HCT116 (cell line): Measurements from ENCODE around the gene POLR2H. TPM values are rescaled to one million over a fixed set of nuclear protein-coding genes. Genes with fewer than 3 reads are reported as not detected.

ENCODE experiments used
- ATAC-seq: fragments of 200-7000 bp; cut with Tn5 transposase; 2 replicates; pipeline ENCODE4 v1.9.1; 2020; ENCODE audit warnings: mild to moderate bottlenecking, moderate library complexity
- BruUV-seq: library from RNA; stranded (reverse); fragments of 400-500 nt; replicated peaks from 2 replicates; lab custom pipeline; 2021; lab: Mats Ljungman, UMichigan
- CTCF ChIA-PET: fragments of 300-600 bp; sonication (Branson Sonifier 250); formaldehyde crosslinking; loops from one replicate; lab custom pipeline; 2021; ENCODE audit warnings: antibody characterized with exemption; lab: Charles Lee
- POLR2A ChIA-PET: fragments of 300-600, 350-600 bp; sonication (Branson Sonifier 250); formaldehyde crosslinking; loops from one replicate; lab custom pipeline; 2021; ENCODE audit warnings: antibody characterized with exemption; lab: Charles Lee
- RAD21 ChIA-PET, 2 experiments: fragments of 300-600 bp; sonication (Branson Sonifier 250); formaldehyde crosslinking; loops; one replicate each; lab custom pipeline; 2023; ENCODE audit warnings: low total read pairs in 2 of 2; ENCODE audit not compliant: uncharacterized antibody in 2 of 2, unreplicated experiment in 2 of 2, low non-redundant PET in 1 of 2; lab: Charles Lee
- DNase-seq: peaks from one replicate; pipeline ENCODE4 v3.0.0-alpha.2; 2010; ENCODE audit warnings: low read depth, low spot score
- H2AFZ ChIP-seq: fragments of 200-600 bp; shearing (Covaris generic), sonication (generic); 2 replicates; pipeline ENCODE4 v1.6.1; 2017; ENCODE audit warnings: low read depth, mixed run types, mixed read lengths, antibody characterized with exemption, low read length; ENCODE audit not compliant: poor library complexity, severe bottlenecking
- H3K27ac ChIP-seq: 2 replicates; pipeline ENCODE4 v1.5.1; 2012; ENCODE audit warnings: low read depth, low read length
- H3K27me3 ChIP-seq: fragments of 200-600 bp; sonication (generic); 2 replicates; pipeline ENCODE4 v1.6.1; 2016; ENCODE audit warnings: mixed run types, low read length, mixed read lengths; ENCODE audit not compliant: insufficient read depth
- H3K36me3 ChIP-seq, 2 experiments: fragments of 200-500 bp in 1 of 2; fragments of 200-600 bp in 1 of 2; sonication (Bioruptor generic) in 1 of 2; sonication (generic) in 1 of 2; 2 replicates each; pipeline versions ENCODE4 v1.5.1 to v1.6.1; 2014 to 2016; ENCODE audit warnings: low read length in 2 of 2, inconsistent platforms in 1 of 2, mixed read lengths in 1 of 2, mixed run types in 1 of 2; ENCODE audit not compliant: insufficient read depth in 2 of 2, control insufficient read depth in 1 of 2
- H3K4me1 ChIP-seq, 2 experiments: fragments of 200-600 bp in 1 of 2; sonication (generic) in 1 of 2; 2 replicates each; pipeline versions ENCODE4 v1.5.1 to v1.6.1; 2012 to 2017; ENCODE audit warnings: low read length in 2 of 2, inconsistent platforms in 1 of 2, mild to moderate bottlenecking in 1 of 2, mixed read lengths in 1 of 2, mixed run types in 1 of 2, moderate library complexity in 1 of 2; ENCODE audit not compliant: insufficient read depth in 2 of 2, control insufficient read depth in 1 of 2
- H3K4me2 ChIP-seq: fragments of 200-600 bp; sonication (generic); 2 replicates; pipeline ENCODE4 v1.6.1; 2017; ENCODE audit warnings: mixed run types, low read length, mixed read lengths
- H3K4me3 ChIP-seq, 2 experiments: fragments of 200-600 bp in 1 of 2; sonication (generic) in 1 of 2; replicated peaks in 1 of 2; 2 replicates each; pipeline ENCODE4 v1.5.1; 2011 to 2016; ENCODE audit warnings: low read length in 2 of 2, control low read depth in 1 of 2, low read depth in 1 of 2, mild to moderate bottlenecking in 1 of 2, mixed read lengths in 1 of 2, mixed run types in 1 of 2
- H3K79me2 ChIP-seq: fragments of 200-600 bp; sonication (generic); 2 replicates; pipeline ENCODE4 v1.6.1; 2017; ENCODE audit warnings: mild to moderate bottlenecking, mixed run types, low read length, moderate library complexity, mixed read lengths; ENCODE audit not compliant: insufficient read depth
- H3K9ac ChIP-seq: fragments of 200-600 bp; sonication (generic); 2 replicates; pipeline ENCODE4 v1.6.1; 2016; ENCODE audit warnings: low read length, mixed read lengths
- H3K9me2 ChIP-seq: fragments of 200-600 bp; sonication (generic), shearing (Covaris generic); 2 replicates; pipeline ENCODE4 v1.6.1; 2017; ENCODE audit warnings: mixed run types, mild to moderate bottlenecking, moderate library complexity; ENCODE audit not compliant: insufficient read depth
- H3K9me3 ChIP-seq, 2 experiments: fragments of 200-500 bp in 1 of 2; fragments of 200-600 bp in 1 of 2; sonication (Bioruptor generic) in 1 of 2; sonication (generic) in 1 of 2; 2 replicates each; pipeline ENCODE4 v1.6.1; 2014 to 2017; ENCODE audit warnings: low read length in 2 of 2, mixed read lengths in 2 of 2, inconsistent platforms in 1 of 2, low read depth in 1 of 2, mild to moderate bottlenecking in 1 of 2, mixed run types in 1 of 2, moderate library complexity in 1 of 2; ENCODE audit not compliant: control insufficient read depth in 1 of 2, insufficient read depth in 1 of 2
- H4K20me1 ChIP-seq: fragments of 200-600 bp; sonication (generic), shearing (Covaris generic); 2 replicates; pipeline ENCODE4 v1.6.1; 2017; ENCODE audit warnings: mixed run types, mild to moderate bottlenecking, moderate library complexity; ENCODE audit not compliant: insufficient read depth
- CBX3 ChIP-seq: IDR thresholded peaks from 2 replicates; pipeline ENCODE4 v1.6.1; 2012; ENCODE audit warnings: low read depth
- CEBPB ChIP-seq: IDR thresholded peaks from 2 replicates; pipeline ENCODE4 v1.6.1; 2012; ENCODE audit warnings: low read depth
- ELF1 ChIP-seq: IDR thresholded peaks from 2 replicates; pipeline ENCODE4 v1.6.1; 2012; ENCODE audit warnings: low read depth, borderline replicate concordance
- EZH2phosphoT487 ChIP-seq: fragments of 200-600 bp; IDR thresholded peaks from 2 replicates; pipeline ENCODE4 v1.6.1; 2018; ENCODE audit warnings: antibody characterized with exemption, borderline replicate concordance
- FOSL1 ChIP-seq: IDR thresholded peaks from 2 replicates; pipeline ENCODE4 v1.6.1; 2012; ENCODE audit warnings: low read depth
- POLR2A ChIP-seq: IDR thresholded peaks from 2 replicates; pipeline ENCODE4 v1.7.0; 2011; ENCODE audit warnings: borderline replicate concordance; ENCODE audit not compliant: insufficient read depth, insufficient read length; ENCODE audit errors: extremely low read depth
- RAD21 ChIP-seq: IDR thresholded peaks from 2 replicates; pipeline ENCODE4 v1.6.1; 2012; ENCODE audit warnings: low read depth, mild to moderate bottlenecking
- SIN3A ChIP-seq: IDR thresholded peaks from 2 replicates; pipeline ENCODE4 v1.6.1; 2012; ENCODE audit warnings: low read depth
- SP1 ChIP-seq: IDR thresholded peaks from 2 replicates; pipeline ENCODE4 v1.6.1; 2012; ENCODE audit warnings: low read depth
- SRF ChIP-seq: IDR thresholded peaks from 2 replicates; pipeline ENCODE4 v1.6.1; 2012; ENCODE audit warnings: low read depth
- TCF7L2 ChIP-seq: IDR thresholded peaks from 2 replicates; pipeline ENCODE4 v1.7.0; 2011; ENCODE audit warnings: borderline replicate concordance, inconsistent platforms; ENCODE audit not compliant: insufficient read depth, insufficient read length; ENCODE audit errors: extremely low read depth
- YY1 ChIP-seq: IDR thresholded peaks from 2 replicates; pipeline ENCODE4 v1.6.1; 2011; ENCODE audit warnings: low read length, low read depth, moderate library complexity, mild to moderate bottlenecking; ENCODE audit not compliant: insufficient replicate concordance; ENCODE audit errors: extremely low read depth
- ZFX ChIP-seq: fragments of 450-650 bp; IDR thresholded peaks from 2 replicates; pipeline ENCODE4 v1.6.1; 2017
- ZNF274 ChIP-seq: fragments of 200-500 bp; sonication (Bioruptor generic); IDR thresholded peaks from 2 replicates; pipeline ENCODE4 v1.6.1; 2014; ENCODE audit warnings: mild to moderate bottlenecking, low read depth, low read length, inconsistent platforms
- intact Hi-C: fragments of 100-400 bp; cut with micrococcal nuclease; formaldehyde crosslinking; loops from 2 replicates; pipeline ENCODE4 v1.10.0; 2022
- total RNA-seq: library from RNA; stranded (reverse); gene quantifications from one replicate; pipeline ENCODE4 v1.2.1, GENCODE V29; 2021; ENCODE audit not compliant: unreplicated experiment
- TF ChIP-seq, protein P1 (sequence below): IDR thresholded peaks from 2 replicates; pipeline ENCODE4 v1.6.1; 2012
- TF ChIP-seq, protein P2 (sequence below), 3 experiments: fragments of 200-600 bp in 1 of 3; sonication (generic) in 1 of 3; IDR thresholded peaks in 2 of 3; conservative IDR thresholded peaks in 1 of 3; 2 replicates each; pipeline ENCODE4 v1.5.1; 2012 to 2017; ENCODE audit warnings: low read depth in 2 of 3, low read length in 2 of 3, antibody characterized with exemption in 1 of 3, borderline replicate concordance in 1 of 3, control low read depth in 1 of 3, mild to moderate bottlenecking in 1 of 3, mixed read lengths in 1 of 3, mixed run types in 1 of 3, moderate library complexity in 1 of 3; ENCODE audit not compliant: insufficient read depth in 1 of 3
- TF ChIP-seq, protein P3 (sequence below): IDR thresholded peaks from 2 replicates; pipeline ENCODE4 v1.6.1; 2011; ENCODE audit warnings: mild to moderate bottlenecking, low read length, moderate library complexity; ENCODE audit not compliant: insufficient replicate concordance; ENCODE audit errors: extremely low read depth
- TF ChIP-seq, protein P4 (sequence below): IDR thresholded peaks from 2 replicates; pipeline ENCODE4 v1.6.1; 2012

Gene POLR2H
- total RNA-seq, 1 experiment from 2014 or later, result 156 TPM

DNA sequence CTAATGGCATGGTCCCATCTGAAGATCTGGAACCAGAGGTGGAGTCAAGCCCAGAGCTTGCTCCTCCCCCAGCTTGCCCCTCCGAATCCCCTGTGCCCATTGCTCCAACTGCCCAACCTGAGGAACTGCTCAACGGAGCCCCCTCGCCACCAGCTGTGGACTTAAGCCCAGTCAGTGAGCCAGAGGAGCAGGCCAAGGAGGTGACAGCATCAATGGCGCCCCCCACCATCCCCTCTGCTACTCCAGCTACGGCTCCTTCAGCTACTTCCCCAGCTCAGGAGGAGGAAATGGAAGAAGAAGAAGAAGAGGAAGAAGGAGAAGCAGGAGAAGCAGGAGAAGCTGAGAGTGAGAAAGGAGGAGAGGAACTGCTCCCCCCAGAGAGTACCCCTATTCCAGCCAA, 39.8 kb upstream of the POLR2H start:
- H3K4me1 ChIP-seq, result peaks cover 36 to 42% of the 10 kb centered on the region in 2 experiments
- BruUV-seq, result no TSS peak
- ChIA-PET CTCF (no interaction called here), POLR2A (no interaction called here), RAD21 (no interaction called here)
- H3K79me2 ChIP-seq, result peaks cover 99% of the 10 kb centered on the region
- H3K4me3 ChIP-seq, result no peak overlapping the region
- no peaks in the 10 kb centered on the region for H3K9me2 ChIP-seq
- H3K27ac ChIP-seq, result peak overlapping the region; percentile 22; the same call in 1 of the 2 replicates
- H3K27me3 ChIP-seq, result no peaks in the 10 kb centered on the region
- H3K9me3 ChIP-seq, result no peaks in the 10 kb centered on the region
- no peak for TF ChIP-seq TCF7L2
- no peak for TF ChIP-seq EZH2phosphoT487
- no peak for TF ChIP-seq FOSL1
- TF ChIP-seq ELF1, result no peak
- TF ChIP-seq SIN3A, result no peak
- TF ChIP-seq CBX3, result no peak
- TF ChIP-seq, protein P1, sequence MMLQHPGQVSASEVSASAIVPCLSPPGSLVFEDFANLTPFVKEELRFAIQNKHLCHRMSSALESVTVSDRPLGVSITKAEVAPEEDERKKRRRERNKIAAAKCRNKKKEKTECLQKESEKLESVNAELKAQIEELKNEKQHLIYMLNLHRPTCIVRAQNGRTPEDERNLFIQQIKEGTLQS, result no peak
- no peak for TF ChIP-seq RAD21
- TF ChIP-seq, protein P2, sequence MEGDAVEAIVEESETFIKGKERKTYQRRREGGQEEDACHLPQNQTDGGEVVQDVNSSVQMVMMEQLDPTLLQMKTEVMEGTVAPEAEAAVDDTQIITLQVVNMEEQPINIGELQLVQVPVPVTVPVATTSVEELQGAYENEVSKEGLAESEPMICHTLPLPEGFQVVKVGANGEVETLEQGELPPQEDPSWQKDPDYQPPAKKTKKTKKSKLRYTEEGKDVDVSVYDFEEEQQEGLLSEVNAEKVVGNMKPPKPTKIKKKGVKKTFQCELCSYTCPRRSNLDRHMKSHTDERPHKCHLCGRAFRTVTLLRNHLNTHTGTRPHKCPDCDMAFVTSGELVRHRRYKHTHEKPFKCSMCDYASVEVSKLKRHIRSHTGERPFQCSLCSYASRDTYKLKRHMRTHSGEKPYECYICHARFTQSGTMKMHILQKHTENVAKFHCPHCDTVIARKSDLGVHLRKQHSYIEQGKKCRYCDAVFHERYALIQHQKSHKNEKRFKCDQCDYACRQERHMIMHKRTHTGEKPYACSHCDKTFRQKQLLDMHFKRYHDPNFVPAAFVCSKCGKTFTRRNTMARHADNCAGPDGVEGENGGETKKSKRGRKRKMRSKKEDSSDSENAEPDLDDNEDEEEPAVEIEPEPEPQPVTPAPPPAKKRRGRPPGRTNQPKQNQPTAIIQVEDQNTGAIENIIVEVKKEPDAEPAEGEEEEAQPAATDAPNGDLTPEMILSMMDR (IDR thresholded peaks at IDR 0.05 in 2 of 3, conservative IDR thresholded peaks at IDR 0.05 in 1 of 3; ENCODE audit: borderline replicate concordance in 1 of 3, insufficient read depth in 1 of 3, low read depth in 2 of 3, low read length in 2 of 3), result no peak
- TF ChIP-seq CEBPB, result no peak
- no peak for TF ChIP-seq SRF
- TF ChIP-seq ZNF274, result no peak
- no peak for TF ChIP-seq YY1
- TF ChIP-seq, protein P3, sequence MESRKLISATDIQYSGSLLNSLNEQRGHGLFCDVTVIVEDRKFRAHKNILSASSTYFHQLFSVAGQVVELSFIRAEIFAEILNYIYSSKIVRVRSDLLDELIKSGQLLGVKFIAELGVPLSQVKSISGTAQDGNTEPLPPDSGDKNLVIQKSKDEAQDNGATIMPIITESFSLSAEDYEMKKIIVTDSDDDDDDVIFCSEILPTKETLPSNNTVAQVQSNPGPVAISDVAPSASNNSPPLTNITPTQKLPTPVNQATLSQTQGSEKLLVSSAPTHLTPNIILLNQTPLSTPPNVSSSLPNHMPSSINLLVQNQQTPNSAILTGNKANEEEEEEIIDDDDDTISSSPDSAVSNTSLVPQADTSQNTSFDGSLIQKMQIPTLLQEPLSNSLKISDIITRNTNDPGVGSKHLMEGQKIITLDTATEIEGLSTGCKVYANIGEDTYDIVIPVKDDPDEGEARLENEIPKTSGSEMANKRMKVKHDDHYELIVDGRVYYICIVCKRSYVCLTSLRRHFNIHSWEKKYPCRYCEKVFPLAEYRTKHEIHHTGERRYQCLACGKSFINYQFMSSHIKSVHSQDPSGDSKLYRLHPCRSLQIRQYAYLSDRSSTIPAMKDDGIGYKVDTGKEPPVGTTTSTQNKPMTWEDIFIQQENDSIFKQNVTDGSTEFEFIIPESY, result no peak
- no peak for TF ChIP-seq POLR2A
- TF ChIP-seq ZFX, result no peak
- TF ChIP-seq SP1, result no peak
- TF ChIP-seq, protein P4, sequence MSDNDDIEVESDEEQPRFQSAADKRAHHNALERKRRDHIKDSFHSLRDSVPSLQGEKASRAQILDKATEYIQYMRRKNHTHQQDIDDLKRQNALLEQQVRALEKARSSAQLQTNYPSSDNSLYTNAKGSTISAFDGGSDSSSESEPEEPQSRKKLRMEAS, result no peak
- H2AFZ ChIP-seq, result no peak overlapping the region
- intact Hi-C loops, result no loop called here
- no peak overlapping the region for H3K9ac ChIP-seq
- no peak for DNase-seq
- H3K36me3 ChIP-seq, result peaks cover 61 to 79% of the 10 kb centered on the region in 2 experiments
- H4K20me1 ChIP-seq, result peaks cover 33% of the 10 kb centered on the region; the same call in 1 of the 2 replicates
- no peak for ATAC-seq
- no peak overlapping the region for H3K4me2 ChIP-seq
